HG03139 (cell line): ENCODE results near the gene PDILT.
"Not testable (repeated sequence)": the region's sequence is repeated elsewhere in the genome, so short reads cannot be mapped to it uniquely, and the experiment has no call there.

Experiments
- ATAC-seq: cut with Tn5 transposase; IDR thresholded peaks from one replicate; pipeline ENCODE4 v1.9.1; 2021; ENCODE audit not compliant: unreplicated experiment

Gene PDILT

GRCh38 chr16:20323591-20324117 is 80.9 kb downstream of the PDILT start:
- ATAC-seq = no peak

GRCh38 chr16:20322696-20323095 is 81.8 kb downstream of the PDILT start:
- ATAC-seq = no peak

GRCh38 chr16:20321671-20322070 is 82.9 kb downstream of the PDILT start:
- ATAC-seq = no peak

- not testable (repeated sequence) for ATAC-seq
These were observed 83.5 kb downstream of the PDILT start for GRCh38 chr16:20321051-20321450.

- no peak for ATAC-seq
These were observed 83.9 kb downstream of the PDILT start for GRCh38 chr16:20320592-20320991.

GRCh38 chr16:20320178-20320577 is 84.4 kb downstream of the PDILT start:
- no peak for ATAC-seq

GRCh38 chr16:20319406-20319805 is 85.1 kb downstream of the PDILT start:
- ATAC-seq = no peak

- no peak for ATAC-seq
These were observed 86.1 kb downstream of the PDILT start for GRCh38 chr16:20318437-20318836.

GRCh38 chr16:20318006-20318405 is 86.5 kb downstream of the PDILT start:
- ATAC-seq = no peak

- ATAC-seq = no peak
These were observed 87.4 kb downstream of the PDILT start for GRCh38 chr16:20317117-20317516.

GRCh38 chr16:20316715-20317114 is 87.8 kb downstream of the PDILT start:
- no peak for ATAC-seq

GRCh38 chr16:20315764-20316163 is 88.8 kb downstream of the PDILT start:
- ATAC-seq = no peak

GRCh38 chr16:20314575-20314974 is 90.0 kb downstream of the PDILT start:
- no peak for ATAC-seq

GRCh38 chr16:20313741-20314140 is 90.8 kb downstream of the PDILT start:
- ATAC-seq = no peak

- not testable (repeated sequence) for ATAC-seq
These were observed 91.9 kb downstream of the PDILT start for GRCh38 chr16:20312536-20313095.

- no peak for ATAC-seq
These were observed 93.0 kb downstream of the PDILT start for GRCh38 chr16:20311548-20311947.

GRCh38 chr16:20310421-20311395 is 93.8 kb downstream of the PDILT start:
- ATAC-seq = no peak

- ATAC-seq = no peak
These were observed 94.8 kb downstream of the PDILT start for GRCh38 chr16:20309786-20310185.
